ENCODE measurements around the gene OR13C4.
"Not testable (repeated sequence)": the region's sequence is repeated elsewhere in the genome, so short reads cannot be mapped to it uniquely, and the experiment has no call there.

The OR13C4 gene

DNA sequence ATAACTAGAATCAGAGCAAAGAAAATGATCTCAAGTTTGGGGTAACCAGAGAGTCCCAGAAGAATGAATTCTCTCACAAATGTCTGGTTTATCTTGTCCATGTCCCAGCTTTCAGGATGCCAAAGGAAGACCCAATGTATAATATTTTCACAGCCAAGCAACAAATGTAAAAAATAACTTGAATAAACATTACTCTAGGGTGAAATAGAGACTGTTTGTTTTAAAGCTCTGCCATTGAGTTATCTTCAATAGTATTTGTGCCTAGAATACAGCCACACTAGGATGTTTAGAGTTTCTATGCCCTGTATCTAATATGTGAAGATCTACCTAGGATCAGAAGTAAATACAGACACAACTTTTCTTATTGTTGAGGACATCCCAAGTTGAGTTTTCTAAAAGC, at the start of gene OR13C4:
Gene OR13C4, minus strand, starts transcription at position 101 of the 400 bp plus-strand sequence. Its CDS starts 0 bp downstream, at position 101.
- no peak for DNase-seq

DNA sequence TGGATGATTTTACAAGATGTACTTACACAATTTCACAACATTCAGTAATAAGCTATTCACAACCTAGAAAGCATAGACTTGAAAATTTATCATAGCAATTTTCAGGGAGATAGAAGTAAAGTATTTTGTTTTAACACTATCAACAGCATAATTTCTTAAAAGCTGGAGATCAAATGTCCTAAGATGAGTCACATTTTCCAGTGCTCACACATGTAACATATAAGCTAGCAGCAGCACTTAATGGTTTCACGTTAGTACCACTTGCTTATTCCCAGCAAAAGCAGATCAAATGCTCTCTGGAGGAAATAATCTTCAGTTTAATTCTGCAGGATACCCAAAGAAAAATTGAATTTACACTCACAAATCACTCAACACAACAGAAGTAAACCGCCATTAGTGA, 48.4 kb upstream of the OR13C4 start:
- DNase-seq, result no peak

DNA sequence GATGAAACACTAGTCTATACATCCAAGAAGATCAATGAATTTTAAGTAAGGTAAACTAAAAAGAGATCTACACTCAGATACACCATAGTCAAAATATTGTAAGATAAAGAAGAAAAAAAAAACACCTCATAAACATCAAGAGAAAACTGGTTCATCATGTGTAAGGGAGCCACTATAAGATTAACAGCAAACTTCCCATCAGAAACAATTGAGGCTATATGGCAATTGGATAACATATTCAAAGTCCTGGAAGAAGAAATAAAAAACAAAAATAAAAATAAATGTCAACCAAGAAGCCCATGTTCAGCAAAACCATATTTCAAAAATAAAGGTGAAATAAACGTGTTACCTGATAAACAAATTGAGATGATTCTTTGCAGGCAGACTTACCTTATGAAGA, 45.6 kb upstream of the OR13C4 start:
- no peak for DNase-seq

DNA sequence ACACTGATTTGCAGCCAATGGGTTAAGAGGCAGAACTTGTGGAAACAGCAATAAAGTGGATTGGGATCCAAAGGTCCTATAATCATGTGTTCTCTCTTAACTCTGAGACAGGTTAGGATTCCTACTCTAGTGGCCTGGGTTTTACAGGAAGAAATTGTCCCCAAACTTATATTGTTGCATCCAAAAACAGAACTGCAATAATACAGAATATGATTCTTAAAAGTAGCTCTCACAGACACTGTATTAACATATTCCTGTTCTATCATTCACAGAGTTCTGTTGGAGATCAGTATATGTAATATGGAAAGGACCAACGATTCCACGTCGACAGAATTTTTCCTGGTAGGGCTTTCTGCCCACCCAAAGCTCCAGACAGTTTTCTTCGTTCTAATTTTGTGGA, 41.9 kb upstream of the OR13C4 start, which contains the start of gene OR13C8:
Gene OR13C8, plus strand, starts transcription at position 301 of the 400 bp plus-strand sequence. Its CDS starts 0 bp downstream, at position 301.
- no peak for DNase-seq

DNA sequence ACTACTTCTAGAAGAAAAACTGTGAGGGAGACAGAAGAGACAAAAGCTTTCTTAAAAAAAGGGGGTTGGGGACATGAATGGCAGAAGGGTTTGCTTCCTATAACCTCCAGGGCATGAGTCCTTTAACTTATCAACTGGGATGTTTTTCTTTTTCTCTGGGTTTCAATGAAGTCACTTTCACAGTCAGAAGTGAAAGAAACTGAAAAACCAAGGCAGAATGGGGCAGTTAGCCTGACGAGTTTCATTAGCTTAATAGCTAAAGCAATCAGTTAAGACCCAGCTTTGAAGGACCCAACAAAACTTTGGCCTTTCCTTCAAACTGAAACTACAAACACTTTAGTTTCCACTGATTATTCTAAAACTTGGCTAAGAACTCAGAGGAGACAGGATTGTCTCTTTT, 37.3 kb upstream of the OR13C4 start:
- no peak for DNase-seq

- no peak for DNase-seq
Measured at GRCh38 chr9:104556830-104557634, 30.0 kb upstream of the OR13C4 start.

DNA sequence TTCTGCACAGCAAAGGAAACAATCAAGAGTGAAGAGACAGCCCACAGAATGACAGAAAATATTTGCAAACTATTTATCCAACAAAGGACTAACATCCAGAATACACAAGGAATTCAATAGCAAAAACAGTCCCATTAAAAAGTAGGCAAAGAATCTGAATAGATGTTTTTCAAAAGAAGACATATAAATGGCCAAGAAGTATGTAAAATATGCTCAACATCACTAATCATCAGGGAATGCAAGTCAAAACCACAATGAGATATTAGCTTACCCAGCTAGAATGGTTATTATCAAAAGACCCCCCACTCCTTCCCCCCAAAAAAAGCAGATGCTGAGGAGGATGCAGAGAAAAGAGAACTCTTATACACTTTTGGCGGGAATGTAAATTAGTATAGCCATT, 28.5 kb upstream of the OR13C4 start:
- DNase-seq, result no peak

DNA sequence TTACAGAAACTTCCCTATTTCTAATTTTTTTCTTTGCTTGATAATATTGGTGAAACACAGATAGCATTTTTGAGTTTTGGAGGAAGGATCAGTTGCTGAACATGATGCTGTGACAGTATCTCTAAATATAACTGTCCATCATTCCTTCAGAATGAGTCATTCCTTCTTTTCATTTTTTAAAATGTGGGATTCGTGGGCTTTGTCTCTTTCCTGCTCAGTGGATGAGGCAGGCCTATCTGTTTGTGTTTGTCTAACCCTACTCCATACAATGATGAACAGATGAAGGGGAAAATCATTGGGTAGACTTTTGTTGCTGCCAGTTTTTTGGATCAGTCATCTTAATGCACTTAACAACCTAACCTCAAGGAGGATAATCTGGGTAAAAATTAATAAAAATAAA, 26.3 kb upstream of the OR13C4 start:
- no peak for DNase-seq

DNA sequence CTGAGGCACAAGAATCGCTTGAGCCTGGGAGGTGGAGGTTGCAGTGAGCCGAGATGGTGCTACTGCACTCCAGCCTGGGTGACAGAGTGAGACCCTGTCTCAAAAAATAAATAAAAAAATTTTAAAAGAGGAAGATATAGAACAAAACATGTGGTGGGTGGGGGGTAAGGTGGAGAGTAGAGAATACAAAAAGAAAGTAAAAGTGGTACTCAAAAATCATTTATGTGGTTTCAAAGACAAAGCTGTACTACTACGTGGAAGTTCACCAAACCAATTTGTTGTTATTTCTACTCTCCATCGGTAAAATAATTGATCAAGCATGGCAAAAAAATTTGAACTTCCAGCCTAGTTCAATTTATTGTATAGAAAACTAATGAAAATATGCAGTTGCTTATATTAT, 17.6 kb upstream of the OR13C4 start:
- DNase-seq, result no peak

- no peak for DNase-seq
Measured at GRCh38 chr9:104539275-104539674, 12.3 kb upstream of the OR13C4 start.

- no peak for DNase-seq
Measured at GRCh38 chr9:104536756-104537155, 9.7 kb upstream of the OR13C4 start, which contains the start of gene OR13C3. TSS of gene OR13C3 (minus strand) at chr9:104536856. CDS start at chr9:104536723, 133 bp downstream.

- DNase-seq, result not testable (repeated sequence)
Measured at GRCh38 chr9:104520241-104520640, 6.8 kb downstream of the OR13C4 start.

DNA sequence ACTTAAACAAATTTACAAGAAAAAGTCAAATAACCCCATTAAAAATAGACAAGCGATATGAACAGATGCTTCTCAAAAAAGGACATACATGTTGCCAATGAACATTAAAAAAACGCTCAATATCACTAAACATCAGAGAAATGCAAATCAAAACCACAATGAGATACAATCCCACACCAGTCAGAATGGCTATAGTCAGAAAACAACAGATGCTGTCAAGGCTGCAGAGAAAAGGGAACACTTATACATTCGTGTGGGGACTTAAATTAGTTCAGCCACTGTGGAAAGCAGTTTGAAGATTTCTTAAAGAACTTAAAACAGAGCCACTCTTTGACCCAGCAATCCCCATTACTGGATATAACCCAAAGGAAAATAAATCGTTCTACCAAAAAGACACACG, 12.1 kb downstream of the OR13C4 start:
- DNase-seq, result no peak

GRCh38 chr9:104506565-104506964, 20.4 kb downstream of the OR13C4 start:
- no peak for DNase-seq

DNA sequence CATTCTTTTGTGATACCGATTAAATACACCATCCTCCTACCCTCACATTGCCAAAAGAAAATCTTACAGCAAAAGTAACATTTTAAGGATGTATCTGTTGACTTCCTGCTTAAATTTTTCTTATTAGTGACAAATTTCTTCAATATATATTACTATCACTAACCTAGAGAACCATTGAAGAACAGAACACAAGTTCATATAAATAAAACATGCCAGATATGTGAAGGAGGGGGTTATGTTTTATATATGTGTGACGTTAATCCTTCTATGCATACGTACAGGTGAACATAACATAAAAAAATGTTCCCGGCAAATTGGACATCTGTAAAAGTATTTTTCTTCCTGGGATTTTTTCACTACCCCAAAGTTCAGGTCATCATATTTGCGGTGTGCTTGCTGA, 23.0 kb downstream of the OR13C4 start, which contains the start of gene OR13F1:
Gene OR13F1, plus strand, starts transcription at position 301 of the 400 bp plus-strand sequence. Its CDS starts 0 bp downstream, at position 301.
- DNase-seq, result no peak

GRCh38 chr9:104503440-104503839, 23.6 kb downstream of the OR13C4 start:
- no peak for DNase-seq

GRCh38 chr9:104494808-104495207, 32.2 kb downstream of the OR13C4 start:
- no peak for DNase-seq

DNA sequence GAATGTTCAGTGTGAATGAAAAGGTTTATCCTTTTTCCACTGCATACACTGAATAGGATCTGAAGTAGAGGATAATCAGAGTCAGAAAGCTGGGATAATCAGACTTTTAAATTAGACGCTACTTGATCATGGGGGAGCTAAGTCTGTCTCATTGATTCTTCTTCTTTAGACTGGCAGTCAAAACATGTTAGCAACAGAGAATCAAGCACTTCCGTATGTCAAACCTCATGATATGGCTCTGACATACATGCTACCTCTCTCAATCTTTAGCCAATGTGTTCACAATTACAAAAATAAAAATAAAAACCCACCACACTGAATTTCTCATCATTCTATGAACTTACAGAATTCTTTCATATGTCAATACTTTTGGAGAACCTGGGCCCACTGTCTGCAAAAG, 42.0 kb downstream of the OR13C4 start:
- no peak for DNase-seq

- DNase-seq, result no peak
Measured at GRCh38 chr9:104482921-104483570, 44.0 kb downstream of the OR13C4 start.
